ENCODE data around the gene NDUFB5. TPM values are rescaled to one million over a fixed set of nuclear protein-coding genes. Genes with fewer than 3 reads are reported as not detected.
A peak's percentile ranks its signal among the peaks of the same experiment; 100 is the strongest.

Gene NDUFB5
- total and polyA plus RNA-seq, 10 of the 15 experiments (the other 5 are each of a cell fraction or from before 2014, with no cell fraction given): 82.0 to 320 (median 126) TPM

- Histone ChIP-seq H2AFZ (ENCODE audit: control insufficient read depth, low read depth, low read length) (no peak overlapping the region), H4K20me1 (ENCODE audit: control insufficient read depth, insufficient read depth) (no peaks in the 10 kb centered on the region), H3K9me3 (replicated peaks; ENCODE audit: control insufficient read depth, insufficient read depth, low read length) (no peaks in the 10 kb centered on the region), H3K27me3 (replicated peaks in 1 of 2; ENCODE audit: control insufficient read depth in 2 of 2, insufficient read depth in 2 of 2, low read length in 1 of 2) (no peaks in the 10 kb centered on the region), H3K9ac (ENCODE audit: control insufficient read depth, insufficient read depth, low read length) (no peak overlapping the region), H3K36me3 (ENCODE audit: control insufficient read depth in 2 of 2, insufficient read depth in 2 of 2, low read length in 1 of 2) (no peaks in the 10 kb centered on the region), H3K4me1 (ENCODE audit: control insufficient read depth, insufficient read depth, low read length) (no peaks in the 10 kb centered on the region), H3K27ac (ENCODE audit: control insufficient read depth, insufficient read depth) (no peak overlapping the region), H3K4me2 (ENCODE audit: control insufficient read depth, insufficient read depth) (no peak overlapping the region), H3K79me2 (ENCODE audit: control insufficient read depth, insufficient read depth, low read length) (no peaks in the 10 kb centered on the region), H3K4me3 (no peak overlapping the region)
- no peak for FAIRE-seq
- intact Hi-C loops (cut with micrococcal nuclease; ENCODE audit: unreplicated experiment) (no loop called here), in situ Hi-C loops (cut with MboI) (no loop called here)
- WGBS (ENCODE audit: insufficient coverage, insufficient replicate concordance, low lambda C conversion rate, missing lambda C conversion rate): 35% methylated on average over 3 of the region's 3 CpGs
- ChIA-PET POLR2A (no interaction called here), CTCF (interaction anchor here (1.2 kb wide), 1 partner anchor 20 kb away, joined by 3 read pairs; no protein-coding TSS in a partner anchor), SMC1A (ENCODE audit: uncharacterized antibody, unreplicated experiment) (no interaction called here), RAD21 (ENCODE audit: unreplicated experiment) (interaction anchor here (1.0 kb wide), 1 partner anchor 23 kb away, joined by 4 read pairs; no protein-coding TSS in a partner anchor)
- TF ChIP-seq SPI1 (IDR thresholded peaks at IDR 0.05; ENCODE audit: borderline replicate concordance, insufficient read depth, low read depth, low read length) (peak; percentile 7; the same call in 1 of the 2 replicates), PML (IDR thresholded peaks at IDR 0.05; ENCODE audit: low read length) (no peak)
- DNase-seq (ENCODE audit: low read depth, low spot score): no peak
- ATAC-seq: peak; percentile 58
- BruUV-seq (replicated peaks): no TSS peak
Measured at GRCh38 chr3:179630753-179631451, 26.3 kb downstream of the NDUFB5 start.

- CTCF ChIA-PET: interaction anchor here (0.7 kb wide), 1 partner anchor 9 kb away, joined by 4 read pairs; no protein-coding TSS in a partner anchor
- TF ChIP-seq, protein P1, sequence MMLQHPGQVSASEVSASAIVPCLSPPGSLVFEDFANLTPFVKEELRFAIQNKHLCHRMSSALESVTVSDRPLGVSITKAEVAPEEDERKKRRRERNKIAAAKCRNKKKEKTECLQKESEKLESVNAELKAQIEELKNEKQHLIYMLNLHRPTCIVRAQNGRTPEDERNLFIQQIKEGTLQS (IDR thresholded peaks at IDR 0.05; ENCODE audit: borderline replicate concordance, extremely low read depth, low read depth, low read length): no peak
- no peak for TF ChIP-seq BCLAF1 (IDR thresholded peaks at IDR 0.05)
- no peak for TF ChIP-seq TCF7 (IDR thresholded peaks at IDR 0.05; ENCODE audit: borderline replicate concordance)
- no peak for TF ChIP-seq CBFB (IDR thresholded peaks at IDR 0.05; ENCODE audit: low read depth)
- no peak for TF ChIP-seq BHLHE40 (IDR thresholded peaks at IDR 0.05; ENCODE audit: borderline replicate concordance in 1 of 2, low read depth in 2 of 2, low read length in 1 of 2)
- TF ChIP-seq RELA (IDR thresholded peaks at IDR 0.05; ENCODE audit: borderline replicate concordance, partially characterized antibody): no peak
- TF ChIP-seq TBL1XR1 (IDR thresholded peaks at IDR 0.05; ENCODE audit: low read depth, low read length): no peak
- no peak for TF ChIP-seq MEF2B (IDR thresholded peaks at IDR 0.05; ENCODE audit: partially characterized antibody, poor library complexity, severe bottlenecking)
- TF ChIP-seq ZNF274 (IDR thresholded peaks at IDR 0.05; ENCODE audit: insufficient read depth, insufficient read length): no peak
- no peak for TF ChIP-seq NFYA (IDR thresholded peaks at IDR 0.05; ENCODE audit: borderline replicate concordance, low read depth, low read length)
- no peak for TF ChIP-seq EGR1 (IDR thresholded peaks at IDR 0.05; ENCODE audit: borderline replicate concordance in 1 of 2, low read depth in 2 of 2, low read length in 2 of 2)
Measured at GRCh38 chr3:179640469-179640868, 35.9 kb downstream of the NDUFB5 start.

More at GRCh38 chr3:179640469-179640868, 35.9 kb downstream of the NDUFB5 start:
- ATAC-seq (no peak), FAIRE-seq (no peak), DNase-seq (ENCODE audit: low read depth, low spot score) (no peak)
- Histone ChIP-seq H3K4me3 (no peak overlapping the region), H3K27ac (ENCODE audit: control insufficient read depth, insufficient read depth) (no peak overlapping the region), H2AFZ (ENCODE audit: control insufficient read depth, low read depth, low read length) (no peak overlapping the region), H3K4me2 (ENCODE audit: control insufficient read depth, insufficient read depth) (no peak overlapping the region), H3K27me3 (replicated peaks in 1 of 2; ENCODE audit: control insufficient read depth in 2 of 2, insufficient read depth in 2 of 2, low read length in 1 of 2) (no peaks in the 10 kb centered on the region), H3K36me3 (ENCODE audit: control insufficient read depth in 2 of 2, insufficient read depth in 2 of 2, low read length in 1 of 2) (no peaks in the 10 kb centered on the region), H3K9me3 (replicated peaks; ENCODE audit: control insufficient read depth, insufficient read depth, low read length) (no peaks in the 10 kb centered on the region), H3K9ac (ENCODE audit: control insufficient read depth, insufficient read depth, low read length) (no peak overlapping the region), H3K79me2 (ENCODE audit: control insufficient read depth, insufficient read depth, low read length) (no peaks in the 10 kb centered on the region), H4K20me1 (ENCODE audit: control insufficient read depth, insufficient read depth) (no peaks in the 10 kb centered on the region), H3K4me1 (ENCODE audit: control insufficient read depth, insufficient read depth, low read length) (0 out of 2 replicates have a peak, but pooled peaks cover 3% of the 10 kb centered on the region)
- intact Hi-C loops (cut with micrococcal nuclease; ENCODE audit: unreplicated experiment) (no loop called here), in situ Hi-C loops (cut with MboI) (no loop called here)
- ChIA-PET SMC1A (ENCODE audit: uncharacterized antibody, unreplicated experiment) (no interaction called here), RAD21 (ENCODE audit: unreplicated experiment) (no interaction called here), POLR2A (no interaction called here)
- 90% methylated on average over 1 of the region's 1 CpG for WGBS (ENCODE audit: insufficient coverage, insufficient replicate concordance, low lambda C conversion rate, missing lambda C conversion rate)
- no TSS peak for BruUV-seq (replicated peaks)
